ENCODE data around the gene NELL2.
"Not testable (repeated sequence)": the region's sequence is repeated elsewhere in the genome, so short reads cannot be mapped to it uniquely, and the experiment has no call there.

The NELL2 gene

DNA sequence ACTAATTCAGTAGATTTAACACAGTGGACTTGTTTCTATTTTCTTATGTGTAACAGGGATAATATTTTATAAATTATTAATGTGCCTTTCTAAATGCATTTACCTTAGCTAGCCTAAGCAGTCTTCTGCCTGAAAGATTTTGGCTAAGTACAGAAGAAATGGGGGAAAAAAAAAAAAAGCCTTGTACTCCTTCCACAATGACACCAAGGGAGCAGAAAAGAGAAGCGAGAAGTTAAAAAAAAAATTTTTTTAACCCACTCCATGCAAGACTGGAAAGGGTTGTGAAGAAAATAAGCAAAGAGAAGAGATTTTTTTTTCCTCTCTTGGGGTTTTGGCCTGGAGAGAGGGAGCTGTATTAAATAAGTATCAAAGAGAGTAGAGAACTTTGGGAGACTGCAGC is 28.7 kb downstream of the NELL2 start:
- DNase-seq = no peak

DNA sequence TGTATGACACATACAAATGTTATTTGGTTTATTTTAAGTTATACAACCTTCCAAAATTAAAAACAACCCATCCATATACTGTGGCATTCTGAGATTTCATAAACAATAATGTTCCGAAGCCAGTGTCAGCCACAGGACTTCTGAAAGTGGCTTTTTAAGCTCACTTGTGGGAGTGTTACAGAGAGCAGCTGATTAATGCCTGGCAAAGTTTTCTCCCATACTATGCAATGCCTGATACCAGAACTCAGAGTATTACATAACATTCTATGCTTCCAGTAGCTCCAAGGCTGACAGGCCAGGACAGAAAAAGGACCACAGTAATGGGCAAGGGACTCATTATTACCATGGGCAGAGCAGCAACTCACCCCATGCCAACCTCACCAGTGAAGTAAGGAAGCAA is 29.3 kb downstream of the NELL2 start:
- DNase-seq = no peak

DNA sequence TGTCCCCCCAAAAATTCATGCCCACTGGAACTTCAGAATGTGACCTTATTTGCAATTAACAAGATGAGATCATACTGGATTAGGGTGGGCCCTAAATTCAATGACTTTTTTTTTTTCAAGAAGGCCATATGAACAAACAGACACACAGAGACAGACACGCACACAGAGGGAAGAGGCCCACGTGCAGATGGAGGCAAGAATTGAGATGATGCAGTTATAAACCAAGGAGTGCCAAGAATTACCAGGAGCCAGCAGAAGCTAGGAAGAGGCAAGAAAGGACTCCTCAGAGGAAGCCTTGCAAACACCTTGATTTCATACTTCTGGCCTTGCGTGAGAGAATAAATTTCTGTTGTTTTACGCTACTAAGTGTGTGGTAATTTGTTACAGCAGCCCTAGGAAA is 33.4 kb downstream of the NELL2 start:
- DNase-seq = no peak

DNA sequence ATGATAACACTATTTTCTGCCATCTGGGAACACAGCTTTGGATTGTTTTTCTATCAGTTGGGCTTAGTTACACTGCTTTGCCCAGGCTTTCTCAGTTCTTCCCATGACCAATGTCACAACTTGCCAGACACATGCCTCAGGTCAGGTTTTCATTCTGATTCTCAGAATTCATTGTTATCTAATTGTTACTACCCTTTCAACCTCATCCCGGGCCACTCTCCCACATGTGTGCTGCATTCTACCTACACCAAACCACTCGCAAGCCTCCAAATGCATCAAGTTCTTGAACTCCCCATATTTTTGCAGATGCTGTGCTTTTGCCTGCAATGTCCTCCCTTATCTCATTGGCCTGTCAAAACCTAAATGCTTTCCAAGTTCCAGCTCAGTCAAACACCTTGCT is 36.3 kb downstream of the NELL2 start:
- no peak for DNase-seq

DNA sequence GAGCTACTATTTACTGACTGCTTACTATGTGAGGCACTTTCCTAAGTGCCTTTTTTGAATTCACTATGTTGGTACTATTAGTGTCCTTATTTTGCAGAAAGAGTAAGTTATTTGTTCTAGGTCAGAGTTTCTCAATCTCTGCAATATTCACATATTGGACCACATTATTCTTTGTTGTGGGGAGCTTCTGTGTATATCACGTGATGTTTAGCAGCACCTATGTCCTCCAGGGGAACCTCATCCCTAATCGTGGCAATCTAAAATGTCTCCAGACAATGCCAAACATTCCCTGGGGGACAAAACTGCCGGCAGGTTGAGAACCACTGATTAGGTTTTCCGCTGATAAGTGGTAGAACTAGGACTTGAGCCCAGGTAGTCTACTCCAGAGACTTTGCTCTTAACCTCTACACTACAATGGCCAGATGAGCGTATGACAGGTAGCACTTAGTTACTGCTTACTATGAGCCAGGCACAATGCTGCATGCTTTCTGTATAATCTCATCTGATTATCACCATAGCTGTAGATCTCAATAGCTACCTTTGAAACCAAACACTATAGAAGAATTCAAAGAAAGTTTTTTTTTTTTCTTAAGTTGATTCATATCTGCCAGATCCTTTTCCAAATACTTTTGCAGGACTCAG is 38.9 kb downstream of the NELL2 start:
- no peak for DNase-seq

DNA sequence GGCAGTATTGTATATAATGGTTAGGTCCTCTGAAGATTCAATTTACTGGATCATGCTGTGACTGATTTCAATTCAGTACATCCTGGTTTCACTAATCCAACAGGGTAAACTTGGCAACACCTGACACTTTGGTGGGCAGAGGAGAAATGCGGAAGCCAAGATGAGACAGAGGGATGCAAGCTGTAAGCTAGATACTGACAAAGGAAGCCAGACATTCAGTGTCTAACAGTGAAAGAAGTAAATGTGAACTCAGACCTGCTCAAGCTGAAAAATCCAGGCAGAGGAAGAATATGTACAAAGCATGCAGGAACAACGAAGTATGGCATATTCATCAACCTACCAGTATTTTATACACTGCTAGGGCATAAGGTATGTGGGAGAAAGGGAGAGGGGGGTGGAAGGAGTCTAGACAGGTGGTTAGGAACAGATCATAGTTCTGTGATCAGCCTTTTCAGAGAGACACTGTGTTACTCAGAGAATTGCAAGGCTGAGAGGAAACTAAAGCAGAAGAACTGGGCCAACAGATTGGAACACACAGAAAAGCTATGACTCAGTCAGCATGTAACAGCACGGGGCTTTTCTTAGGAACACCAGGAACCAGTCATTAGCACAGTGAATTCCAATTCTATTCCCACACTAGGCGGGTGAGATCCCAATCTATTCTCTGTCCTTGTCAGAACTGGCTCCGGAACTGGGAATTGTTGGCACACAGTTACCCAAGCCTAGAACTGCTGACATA is 40.3 kb downstream of the NELL2 start:
- no peak for DNase-seq

DNA sequence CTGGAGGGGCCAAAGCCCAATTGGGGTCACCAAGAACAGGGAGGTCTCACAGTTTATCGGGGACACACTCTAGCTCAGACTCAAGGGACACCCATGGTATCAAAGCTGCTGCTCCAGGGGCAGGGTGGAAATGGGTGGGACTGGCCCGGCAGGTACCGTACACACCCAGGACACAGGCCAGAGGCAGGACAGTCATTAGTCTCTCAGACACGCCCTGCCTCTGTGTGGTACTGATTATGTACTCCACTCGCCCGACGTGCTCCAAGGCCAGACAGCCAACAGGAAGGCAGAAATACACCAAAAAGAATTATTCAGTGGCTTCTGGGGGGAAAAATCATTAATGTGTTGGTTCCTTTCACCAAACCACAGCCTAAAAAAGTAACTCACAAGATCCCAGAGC is 41.1 kb downstream of the NELL2 start:
- not testable (repeated sequence) for DNase-seq

DNA sequence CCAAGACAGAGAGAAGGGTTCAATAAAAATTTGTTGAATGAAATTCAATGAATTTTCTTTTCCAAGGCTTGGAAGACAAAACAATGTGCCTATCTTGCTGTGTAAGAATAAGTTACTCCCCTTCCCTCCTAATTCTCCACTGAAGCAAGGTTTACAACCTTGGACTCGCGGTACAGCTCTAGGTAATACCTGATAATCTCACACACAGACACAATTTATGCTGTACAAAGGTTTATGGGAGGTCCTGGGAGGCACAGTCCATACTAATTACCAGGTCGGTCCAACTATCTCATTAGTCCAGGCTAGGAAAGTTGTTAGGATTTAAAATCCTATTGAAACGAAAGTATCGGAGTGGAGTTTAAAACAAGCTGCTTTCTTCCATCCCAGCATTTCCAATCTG is 42.6 kb downstream of the NELL2 start:
- DNase-seq = no peak

DNA sequence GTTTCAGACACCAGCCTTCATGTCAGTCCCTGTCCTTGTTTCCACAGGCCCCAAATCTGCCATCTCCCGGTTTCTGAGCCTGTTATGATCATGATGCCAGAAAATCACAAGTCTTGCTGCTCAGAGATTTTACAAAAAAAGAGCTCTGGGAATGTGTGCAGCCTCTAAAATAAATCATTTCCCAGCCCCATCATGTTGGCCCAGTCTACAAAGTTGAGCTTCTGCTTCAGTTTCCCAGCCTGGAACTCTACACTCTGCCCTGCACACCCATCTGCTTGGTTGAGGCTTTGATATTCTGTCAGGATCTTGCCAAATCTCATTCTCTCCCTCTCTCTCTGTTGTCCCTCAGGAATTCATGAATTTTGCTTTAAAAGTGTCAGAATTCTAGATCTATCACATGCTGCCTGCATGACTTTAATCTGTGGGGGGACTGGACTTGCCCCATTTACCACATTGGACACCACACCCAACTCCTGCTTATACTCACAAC is 45.5 kb downstream of the NELL2 start:
- DNase-seq = no peak

DNA sequence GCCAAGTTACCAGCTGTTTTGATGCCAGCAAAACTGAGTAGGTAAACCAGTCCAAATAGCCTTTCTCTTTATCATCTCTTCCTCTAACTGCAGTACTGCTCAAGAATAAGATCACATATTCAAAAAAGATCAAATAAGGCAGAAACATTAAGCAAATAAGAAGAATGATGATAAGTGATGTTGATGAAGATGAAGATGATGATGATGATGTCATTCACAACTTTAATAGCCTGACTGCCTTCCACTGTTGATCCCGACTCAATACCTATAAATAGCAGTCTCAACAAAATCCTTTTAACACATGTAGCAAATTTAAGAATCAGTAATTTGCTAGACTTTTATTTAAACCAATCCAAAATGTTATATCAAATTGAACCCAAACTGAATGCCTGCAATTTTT is 47.1 kb downstream of the NELL2 start:
- no peak for DNase-seq

DNA sequence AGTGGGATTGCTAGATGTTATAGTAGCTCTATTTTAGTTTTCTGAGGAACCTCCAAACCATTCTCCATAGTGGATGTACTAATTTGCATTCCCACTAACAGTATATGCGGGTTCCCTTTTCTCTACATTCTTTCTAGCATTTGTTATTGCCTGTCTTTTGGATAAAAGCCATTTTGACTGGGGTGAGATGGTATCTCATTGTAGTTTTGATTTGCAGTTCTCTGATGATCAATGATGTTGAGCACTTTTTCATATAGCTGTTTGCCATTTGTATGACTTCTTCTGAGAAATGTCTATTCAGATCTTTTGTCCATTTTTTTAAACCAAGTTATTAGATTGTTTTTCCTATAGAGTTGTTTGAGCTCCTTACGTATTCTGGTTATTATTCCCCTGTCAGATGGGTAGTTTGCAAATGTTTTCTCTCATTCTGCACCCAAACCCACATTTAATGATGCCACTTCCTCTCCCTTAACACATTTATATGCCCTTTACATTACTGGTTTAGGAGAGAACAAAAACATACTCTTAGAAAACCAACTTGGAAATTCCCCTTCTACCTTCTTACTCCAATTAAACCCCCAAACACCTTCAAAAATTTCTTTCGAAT is 48.2 kb downstream of the NELL2 start:
- no peak for DNase-seq

DNA sequence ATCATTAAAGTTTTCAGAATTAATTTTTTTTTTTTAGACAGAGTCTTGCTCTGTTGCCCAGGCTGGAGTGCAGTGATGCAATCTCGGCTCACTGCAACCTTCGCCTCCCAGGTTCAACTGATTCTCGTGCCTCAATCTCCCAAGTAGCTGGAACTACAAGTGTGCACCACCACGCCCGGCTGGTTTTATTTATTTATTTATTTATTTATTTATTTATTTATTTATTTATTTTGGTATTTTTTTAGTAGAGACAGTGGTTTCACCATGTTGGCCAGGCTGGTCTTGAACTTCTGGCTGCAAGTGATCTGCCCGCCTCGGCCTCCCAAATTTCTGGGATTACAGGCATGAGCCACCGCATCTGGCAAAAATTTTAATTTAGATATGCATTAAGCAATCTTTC is 54.4 kb downstream of the NELL2 start:
- not testable (repeated sequence) for DNase-seq

DNA sequence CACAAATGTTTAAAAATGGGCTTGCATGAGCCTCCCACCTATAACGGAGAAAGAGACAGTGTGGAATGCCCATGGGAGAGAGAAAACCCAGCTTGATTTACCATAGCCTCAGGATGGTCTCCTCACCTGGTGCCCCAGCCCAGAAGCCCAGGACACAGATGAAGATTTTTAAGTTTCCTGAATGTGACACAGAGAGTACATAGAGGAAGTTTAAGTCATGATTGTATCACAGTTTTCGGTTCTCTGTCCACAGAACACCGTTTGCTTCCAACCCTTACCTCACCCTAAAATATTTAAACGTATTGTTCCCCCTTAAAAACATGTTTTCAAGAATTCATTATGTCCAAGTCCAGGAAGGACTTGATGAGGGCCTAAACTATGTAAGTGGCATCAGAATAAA is 56.2 kb downstream of the NELL2 start:
- no peak for DNase-seq

DNA sequence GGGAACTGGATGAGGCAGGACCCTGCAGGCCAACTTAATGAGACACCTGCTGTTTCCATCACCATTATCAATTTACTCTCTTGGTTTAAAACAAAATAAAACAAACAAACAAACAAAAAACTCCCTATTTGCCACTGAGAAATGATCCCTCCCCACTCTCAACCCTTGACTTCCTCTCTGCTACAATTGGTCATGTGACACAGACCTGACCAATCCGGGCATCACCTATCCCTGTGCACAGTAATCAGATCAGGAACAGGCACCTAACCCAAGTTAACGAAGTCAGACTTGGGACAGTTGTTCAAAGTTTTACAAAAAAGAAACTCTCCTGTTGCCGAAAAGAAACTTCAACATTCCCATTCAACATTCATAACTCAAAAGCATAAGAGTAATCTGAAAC is 58.4 kb downstream of the NELL2 start:
- no peak for DNase-seq

DNA sequence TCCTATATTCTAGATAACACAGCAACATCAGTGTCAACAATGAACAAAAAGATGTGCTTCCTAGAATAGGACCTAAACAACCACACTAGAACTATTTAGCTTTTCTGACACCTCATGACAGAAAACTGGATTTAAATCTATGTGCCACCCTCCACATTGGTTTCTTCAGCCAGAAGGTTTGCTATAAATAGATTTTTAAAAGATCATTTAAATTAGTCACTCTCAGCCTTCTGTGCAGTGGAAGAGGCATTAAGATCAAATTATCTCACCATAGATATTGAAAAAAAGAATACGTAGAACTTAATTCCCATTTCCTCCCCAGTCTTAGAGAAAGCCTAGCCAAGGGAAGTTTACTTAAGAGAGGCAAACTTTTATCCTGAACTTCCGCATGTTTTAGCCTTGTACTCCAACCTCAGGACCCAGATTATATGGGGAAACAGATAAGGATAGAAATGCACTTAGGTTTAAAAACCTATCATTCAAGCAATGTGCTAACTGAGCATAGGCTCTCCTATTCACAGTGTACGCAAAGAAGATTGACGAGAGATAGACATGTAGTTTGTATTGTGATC is 59.6 kb downstream of the NELL2 start:
- DNase-seq = no peak

DNA sequence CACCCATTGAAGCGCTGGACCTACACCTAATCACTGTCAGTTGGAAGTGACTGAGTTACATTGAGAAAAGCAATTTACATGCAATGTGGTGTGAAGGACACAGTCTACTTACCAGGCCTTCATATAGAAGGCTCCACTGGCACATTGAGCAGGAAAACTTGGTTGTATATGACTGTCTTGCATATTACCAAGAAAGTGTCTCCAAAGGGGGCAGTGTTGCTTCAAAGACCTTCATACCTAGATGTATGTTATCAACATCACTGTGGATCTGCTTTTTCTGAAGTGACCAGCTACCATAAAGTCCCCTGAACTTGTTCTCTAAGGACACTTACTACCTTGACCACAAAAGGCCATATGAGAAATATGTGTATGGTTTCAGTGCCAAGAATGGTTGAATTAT is 64.1 kb downstream of the NELL2 start:
- peak; percentile 48 for DNase-seq

DNA sequence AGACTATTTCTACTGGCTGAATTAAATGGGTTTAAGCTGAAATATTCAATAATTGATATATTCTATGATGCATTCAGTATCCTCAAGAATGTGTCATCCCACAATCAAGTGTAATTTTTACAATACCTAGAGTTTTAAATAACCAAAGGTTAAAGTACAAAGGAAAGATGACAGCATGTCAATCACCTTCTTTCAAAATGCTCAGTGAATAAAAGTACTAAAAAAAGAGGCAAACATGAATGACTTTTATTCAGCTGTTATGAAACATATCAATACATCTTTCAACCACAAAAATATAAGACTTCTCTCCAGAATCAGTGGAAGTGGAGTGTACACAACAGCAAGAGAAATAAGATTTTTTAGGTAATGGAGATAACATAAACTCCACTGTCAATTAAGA is 72.0 kb downstream of the NELL2 start:
- no peak for DNase-seq

DNA sequence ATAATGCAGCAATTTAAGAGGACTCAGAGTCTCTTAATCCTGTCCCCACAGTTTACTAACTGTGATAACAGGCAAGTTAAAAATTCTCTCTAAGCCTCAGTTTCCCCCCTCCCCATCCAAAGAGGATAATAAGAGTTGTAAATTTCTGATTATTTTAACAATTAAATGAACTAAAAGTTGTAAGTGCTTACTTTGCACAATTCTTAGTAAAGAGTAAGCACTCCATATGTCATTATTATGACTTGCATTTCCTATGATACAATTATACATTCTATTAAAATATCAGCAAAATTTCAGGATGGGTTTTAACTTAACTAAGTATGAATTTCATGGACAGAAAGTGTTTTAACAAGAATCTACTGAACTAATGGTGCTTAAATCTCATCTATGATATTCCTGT is 80.1 kb downstream of the NELL2 start:
- no peak for DNase-seq

DNA sequence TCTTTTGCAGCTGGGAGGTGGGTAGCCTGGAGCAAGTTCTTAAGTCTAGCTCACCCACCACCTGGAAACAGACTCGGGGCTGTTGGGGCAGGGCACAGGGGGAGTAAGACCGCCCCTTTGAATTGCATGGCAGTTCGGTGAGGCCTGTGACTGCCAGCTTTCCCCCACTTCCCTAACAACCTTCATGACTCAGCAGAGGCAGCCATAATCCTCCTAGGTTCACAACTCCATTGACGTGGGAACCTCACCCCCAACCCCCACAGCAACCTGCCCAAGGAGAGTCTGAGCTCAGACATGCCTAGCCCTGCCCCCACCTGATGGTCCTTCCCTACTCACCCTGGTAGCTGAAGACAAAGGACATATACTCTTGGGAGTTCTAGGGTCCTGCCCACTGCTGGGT is 87.4 kb downstream of the NELL2 start:
- no peak for DNase-seq

DNA sequence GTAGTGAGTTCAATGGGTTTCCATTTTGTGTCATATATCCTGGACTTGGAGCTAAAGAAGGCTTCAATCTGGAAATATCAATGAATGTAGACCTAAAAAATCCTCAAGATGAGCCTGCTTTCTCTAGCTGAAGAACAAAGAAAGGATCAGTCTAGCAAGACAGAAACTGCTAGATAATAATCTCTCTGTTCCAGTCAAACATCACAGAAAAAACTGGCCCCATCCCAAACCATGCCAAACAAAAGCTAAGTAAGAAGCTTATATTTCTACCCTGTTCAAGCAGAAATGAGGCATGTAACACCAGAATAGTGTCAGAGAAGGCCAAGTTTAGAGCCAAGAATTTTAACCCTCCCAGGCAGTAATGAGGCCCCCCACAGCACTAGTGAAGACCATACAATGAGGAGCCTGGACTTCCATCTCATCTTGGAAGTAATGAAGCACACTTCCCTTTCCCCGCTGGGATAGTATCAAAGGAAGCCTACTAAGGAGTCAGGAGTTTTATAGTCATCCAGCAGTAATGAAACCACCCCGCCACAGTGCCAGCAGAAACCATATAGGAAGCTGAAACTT is 95.8 kb downstream of the NELL2 start:
- DNase-seq = no peak

DNA sequence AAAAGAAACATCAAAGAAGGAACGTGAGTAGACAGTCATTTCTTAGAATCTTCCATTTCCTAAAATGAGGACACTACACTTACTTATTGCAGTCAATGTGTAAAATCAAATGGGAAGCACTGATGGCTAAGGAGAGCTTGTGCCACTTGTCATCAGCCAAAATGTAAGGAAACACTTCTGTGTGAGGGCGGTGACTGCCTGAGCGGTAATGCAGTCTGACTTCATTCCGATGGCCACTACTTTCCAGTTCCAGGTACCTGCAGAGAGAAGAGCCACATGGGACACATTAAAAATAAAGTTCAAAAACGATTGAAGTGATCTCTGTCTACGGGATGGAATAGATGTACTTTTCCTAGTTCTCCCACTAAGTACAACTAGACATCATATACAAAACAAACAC is 96.3 kb downstream of the NELL2 start:
- DNase-seq = no peak

DNA sequence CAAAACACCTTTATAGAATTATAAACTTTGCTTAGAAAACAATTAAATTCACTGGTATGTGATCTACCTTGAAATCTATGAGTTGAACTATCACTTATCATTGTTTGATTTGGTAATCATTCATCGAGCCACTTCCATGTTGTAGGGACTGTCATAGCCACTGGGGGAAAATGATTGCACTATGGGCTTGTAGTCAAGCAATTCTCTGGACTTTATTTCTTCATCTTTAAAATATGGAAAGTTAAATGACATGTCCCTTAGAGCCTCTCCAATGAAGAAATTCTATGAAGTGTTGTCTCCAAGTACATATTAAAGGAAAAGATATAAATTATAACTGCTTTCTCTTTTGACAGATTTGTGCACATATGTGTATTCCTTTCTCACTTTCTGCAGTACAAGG is 97.3 kb downstream of the NELL2 start:
- no peak for DNase-seq

DNA sequence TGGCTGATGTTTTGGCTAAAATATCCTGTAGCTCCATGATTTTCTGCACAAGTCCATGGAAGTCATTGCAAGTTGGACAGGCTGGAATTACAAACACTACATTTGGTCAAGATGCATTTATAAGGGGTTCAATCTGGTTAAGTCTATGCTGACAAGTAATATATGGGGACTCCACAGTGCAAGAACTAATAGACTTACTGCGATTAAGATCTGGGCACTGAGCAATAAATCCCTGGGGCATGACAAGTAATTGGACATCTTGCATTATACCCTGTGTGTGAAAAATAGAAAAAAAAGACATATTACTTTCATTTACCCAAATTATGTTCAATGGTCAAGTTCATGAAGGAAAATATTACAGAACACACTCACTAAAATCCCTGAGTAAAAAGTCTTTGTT is 99.1 kb downstream of the NELL2 start:
- no peak for DNase-seq

DNA sequence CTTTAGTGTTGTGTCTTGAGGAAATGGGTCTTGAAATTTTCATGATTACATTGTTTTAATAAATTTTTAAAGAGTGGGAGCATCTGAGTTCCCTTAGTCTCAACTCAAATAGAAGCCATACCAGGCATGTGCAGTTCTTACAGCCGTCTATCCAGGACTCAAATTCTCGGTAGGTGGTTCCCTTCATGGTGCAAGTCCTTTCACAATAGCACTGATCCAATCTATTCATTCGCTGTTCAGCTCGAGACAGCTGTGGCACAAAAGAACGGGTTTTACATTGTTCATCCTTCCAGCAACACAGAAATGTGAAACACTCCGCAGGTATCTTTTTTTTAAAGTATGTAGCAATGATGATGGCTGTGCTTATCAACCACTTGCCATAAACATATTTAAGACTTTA is 100.2 kb downstream of the NELL2 start:
- no peak for DNase-seq
